T-helper 1 cell (primary cell): ENCODE results near the gene TBCD.
"Not testable (repeated sequence)": the region's sequence is repeated elsewhere in the genome, so short reads cannot be mapped to it uniquely, and the experiment has no call there.

ENCODE experiments used
- DNase-seq, 5 donors: peaks; one replicate each; pipeline ENCODE4 v3.0.0-alpha.2; 2012 to 2020

Gene TBCD

DNA sequence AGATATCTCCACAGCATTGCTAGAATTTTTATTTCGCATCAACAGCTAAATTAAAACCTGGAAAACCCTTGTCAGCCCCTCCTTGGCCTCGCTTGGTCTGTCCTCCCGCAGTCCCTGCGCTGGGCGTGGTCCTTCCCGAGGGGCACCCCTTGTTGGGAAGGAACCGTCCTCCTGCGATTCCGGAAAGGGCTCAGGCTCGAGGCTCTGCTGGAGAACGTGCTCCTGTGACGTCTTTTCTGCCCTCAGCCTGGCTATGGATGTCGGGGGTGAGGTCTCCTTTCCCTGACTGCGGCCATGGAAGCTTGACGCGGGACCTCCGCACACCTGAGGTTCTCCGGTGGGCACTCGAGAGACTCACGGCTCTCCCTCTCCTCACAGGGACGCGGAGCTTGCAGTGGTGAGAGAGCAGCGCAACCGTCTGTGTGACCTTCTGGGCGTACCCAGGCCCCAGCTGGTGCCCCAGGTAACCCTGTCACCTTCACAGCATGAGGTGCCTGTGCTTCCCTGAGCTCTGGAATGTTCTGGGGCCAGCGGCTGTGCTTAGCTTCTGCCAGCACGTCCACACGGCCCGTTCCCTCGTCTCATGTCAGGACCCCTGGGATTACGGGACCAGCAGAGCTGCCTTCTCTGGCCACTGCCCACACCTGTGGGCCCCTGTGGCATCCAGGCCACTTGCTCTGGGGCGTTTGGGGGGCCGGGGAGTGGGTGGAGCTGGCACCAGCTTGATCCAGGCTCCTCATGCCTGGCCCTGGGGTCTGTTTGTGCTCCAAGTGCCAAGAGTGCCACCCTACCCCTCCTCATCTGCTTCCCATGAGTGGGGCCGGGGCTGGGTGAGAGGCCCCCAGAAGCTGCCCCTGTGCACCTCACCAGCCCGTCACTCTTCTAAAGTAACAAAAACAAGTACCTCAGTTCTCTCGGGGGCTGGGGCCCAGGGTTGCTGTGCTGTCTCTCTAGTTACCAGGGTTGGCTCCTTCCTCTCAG is 189.4 kb downstream of the TBCD start:
- DNase-seq: no peak

DNA sequence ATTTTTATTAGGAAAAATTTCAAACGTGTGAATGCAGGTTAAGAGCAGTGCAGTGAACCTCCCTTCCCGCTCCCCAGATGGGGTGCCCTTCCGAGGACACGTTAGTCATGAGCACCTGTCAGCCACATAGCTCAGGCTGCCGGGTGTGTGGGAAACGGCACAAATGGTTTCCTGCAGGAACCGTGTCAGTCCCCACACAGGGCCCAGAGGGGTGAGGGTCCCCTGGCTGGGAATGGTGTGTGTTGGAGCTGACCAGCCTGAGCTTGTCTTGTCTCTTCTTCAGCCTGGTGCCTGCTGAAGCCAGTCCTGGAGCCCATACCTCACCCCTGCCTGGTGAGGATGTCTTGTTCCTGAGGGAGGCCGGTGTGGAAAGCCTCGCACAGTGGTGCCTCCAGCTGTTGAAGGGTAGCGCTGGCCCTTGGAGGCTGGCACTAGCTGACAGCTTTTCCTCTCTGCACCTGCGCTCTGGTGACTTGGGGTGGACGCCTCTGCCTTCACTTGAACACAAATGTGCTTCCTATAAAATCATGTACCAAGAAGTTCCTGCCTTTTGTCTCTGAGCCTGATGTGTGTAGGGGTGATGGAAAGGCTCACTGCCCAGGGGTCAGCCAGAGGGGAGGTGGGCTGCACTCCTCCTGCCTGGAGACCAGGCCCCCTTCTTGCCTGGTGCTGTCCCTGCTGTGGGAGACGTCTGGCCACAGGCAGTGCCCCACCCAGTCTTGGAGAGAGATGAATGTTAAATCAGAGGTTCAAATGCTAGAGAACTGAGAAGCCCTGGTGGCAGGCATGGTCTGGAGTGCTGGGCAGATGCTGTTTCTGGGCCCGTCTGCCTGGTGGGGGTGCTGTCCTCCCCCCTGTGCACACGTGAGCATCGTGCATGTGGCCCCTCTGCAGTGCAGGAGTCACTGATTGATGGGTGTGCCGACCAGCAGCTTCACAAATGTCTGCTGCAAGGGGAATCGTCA is 190.6 kb downstream of the TBCD start:
- DNase-seq: no peak

DNA sequence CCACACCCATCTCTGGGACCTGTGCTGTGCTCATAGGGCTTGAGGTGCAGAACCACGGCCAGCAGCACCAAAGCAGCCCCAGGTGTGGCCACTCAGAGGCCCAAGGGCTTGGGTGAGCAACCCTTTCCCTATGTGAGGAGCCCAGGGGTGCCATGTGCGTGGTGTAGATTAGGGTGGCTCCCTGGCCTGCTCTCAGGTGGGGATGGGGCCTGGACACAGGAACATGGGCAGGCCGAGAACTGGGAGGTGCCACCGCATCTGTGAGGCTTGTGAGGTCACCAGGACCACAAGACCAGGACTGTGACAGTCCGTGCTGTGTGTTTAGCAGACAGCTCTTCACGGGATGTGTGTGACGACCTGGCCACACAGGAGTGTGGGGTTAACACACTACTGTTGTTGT is 191.5 kb downstream of the TBCD start:
- DNase-seq: no peak

DNA sequence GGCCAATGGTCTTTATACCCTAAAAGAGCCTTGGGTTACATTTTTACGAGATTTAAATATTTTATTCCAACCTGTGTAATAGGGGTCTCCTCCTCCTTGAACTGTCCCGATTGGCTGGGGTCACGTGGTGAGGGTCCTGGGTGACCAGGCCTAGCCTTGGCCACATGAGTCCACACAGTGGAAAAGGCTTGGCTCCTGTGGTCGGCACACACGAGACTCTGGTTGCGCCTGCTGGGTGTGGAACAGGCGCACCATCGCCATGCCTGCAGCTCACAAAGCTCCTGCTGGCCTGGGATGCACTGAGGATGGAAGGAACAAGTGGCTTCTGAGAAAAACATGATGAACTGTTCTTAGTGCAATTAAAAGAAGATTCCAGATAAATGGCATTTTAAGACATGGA is 191.9 kb downstream of the TBCD start:
- no peak for DNase-seq

DNA sequence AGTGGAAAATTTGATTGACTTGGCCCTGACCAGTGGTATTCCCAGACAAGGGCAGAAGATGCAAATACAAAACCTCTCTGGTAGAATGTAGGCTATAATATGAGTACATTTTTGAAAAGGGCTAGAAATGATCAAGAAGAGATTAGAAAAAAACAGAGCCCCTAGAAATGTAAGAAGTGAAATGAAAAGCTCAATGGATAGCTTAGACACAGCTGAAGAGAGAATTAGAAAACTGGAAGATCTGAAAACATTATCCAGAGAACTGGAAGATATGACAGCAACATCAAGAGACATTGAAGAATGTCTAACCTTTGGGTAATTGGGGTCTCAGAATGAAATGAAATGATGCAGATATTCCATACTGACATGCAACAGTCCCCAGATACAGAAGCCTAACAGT is 193.1 kb downstream of the TBCD start:
- no peak for DNase-seq

DNA sequence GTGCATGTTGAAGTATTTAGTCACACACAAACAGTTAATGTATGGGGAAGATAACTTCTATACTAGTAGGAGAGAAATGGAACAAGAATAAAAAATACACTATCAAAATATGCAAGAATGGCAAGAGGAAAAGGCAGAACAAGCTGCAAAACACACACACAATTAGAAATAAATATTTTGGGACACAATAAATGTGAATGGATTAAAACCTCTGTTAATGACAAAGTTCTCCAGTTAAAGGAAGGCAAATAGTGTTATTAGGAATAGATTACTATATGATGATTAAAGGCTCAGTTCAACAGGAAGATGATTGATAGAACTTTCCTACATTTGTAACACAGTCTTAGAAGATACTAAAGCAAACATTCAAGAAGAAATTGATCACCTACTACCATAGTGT is 194.2 kb downstream of the TBCD start:
- DNase-seq: no peak

DNA sequence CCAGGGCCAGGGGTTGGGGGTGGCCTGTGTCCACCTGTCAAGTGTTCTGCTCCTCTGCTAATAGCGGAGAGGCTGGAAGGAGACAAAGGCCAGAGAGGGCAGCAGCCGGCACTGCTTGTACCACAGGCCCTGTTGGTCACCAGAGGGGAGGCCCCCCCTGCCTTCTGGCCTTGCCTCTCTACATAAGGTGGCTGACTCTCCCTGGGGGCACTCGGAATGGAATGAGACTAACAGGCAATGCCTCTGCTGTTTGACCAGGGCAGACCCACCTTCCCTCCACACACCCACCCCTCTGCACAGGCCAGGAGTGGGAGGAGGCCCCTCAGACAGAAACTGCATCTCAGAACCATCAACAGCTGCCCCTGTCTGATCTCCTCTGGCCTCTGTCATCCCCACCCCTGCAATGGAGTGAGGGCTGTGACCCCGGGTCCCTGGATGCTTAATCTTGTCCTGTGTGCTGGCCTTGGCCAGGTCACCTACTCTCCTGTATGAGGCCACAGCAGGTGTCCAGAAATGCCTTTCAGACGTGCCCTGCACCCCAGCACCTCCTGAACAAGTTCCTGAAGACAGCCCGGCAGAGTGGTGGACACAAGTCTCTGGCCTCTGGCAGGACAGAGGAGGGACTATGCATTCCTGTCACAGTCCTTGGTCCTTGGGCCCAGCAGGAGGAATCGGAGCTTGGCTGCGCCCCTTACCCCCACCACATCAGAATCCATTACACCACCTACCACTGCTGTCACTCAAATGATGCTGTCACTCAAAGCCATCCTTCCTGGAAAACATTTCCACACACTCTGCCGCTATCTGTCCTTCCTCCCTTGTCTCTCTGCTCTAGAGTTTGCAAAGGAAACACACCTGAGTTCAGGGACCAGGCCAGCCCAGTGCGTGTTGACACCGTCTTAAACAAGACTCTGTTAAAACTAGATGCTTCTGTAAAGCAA is 195.5 kb downstream of the TBCD start:
- DNase-seq: no peak

DNA sequence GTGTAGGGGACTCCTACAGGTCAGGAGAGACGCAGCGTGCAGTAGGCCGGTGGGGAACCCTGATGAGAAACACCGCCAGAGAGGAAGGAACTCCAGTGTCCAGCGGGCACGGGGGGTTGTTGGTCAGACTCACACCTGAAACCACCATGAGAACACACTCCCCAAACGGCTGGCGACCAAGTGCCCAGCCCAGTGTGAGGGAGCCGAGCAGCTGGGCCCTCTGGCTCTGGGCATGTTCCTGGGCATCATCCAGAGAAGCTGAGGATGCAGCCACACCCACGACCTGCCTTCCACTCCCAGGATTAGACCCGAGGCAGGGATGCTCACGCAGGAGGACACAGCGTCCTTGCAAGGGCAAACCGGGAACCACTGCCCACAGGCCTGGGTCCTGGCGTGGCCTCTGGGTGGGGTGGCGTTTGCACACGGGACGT is 196.2 kb downstream of the TBCD start:
- no peak for DNase-seq

DNA sequence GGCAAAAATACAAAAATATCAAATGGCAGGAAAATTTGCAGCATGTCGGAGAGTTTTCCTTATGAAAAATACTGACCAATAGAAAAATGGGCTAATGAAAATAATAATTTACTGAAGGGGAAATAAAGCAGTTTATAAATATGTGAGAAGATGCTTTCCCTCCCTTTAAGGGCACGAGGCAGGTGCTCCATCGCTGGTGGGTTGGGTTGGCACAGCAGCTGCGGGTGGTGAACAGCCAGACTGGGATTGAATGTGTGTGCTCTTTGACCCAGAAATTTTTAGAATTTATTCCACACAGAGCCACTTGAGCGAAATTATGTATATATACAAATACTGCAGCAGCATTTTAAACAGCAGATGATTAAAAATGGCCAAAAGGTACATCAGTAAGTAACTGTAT is 197.1 kb downstream of the TBCD start:
- DNase-seq: no peak

DNA sequence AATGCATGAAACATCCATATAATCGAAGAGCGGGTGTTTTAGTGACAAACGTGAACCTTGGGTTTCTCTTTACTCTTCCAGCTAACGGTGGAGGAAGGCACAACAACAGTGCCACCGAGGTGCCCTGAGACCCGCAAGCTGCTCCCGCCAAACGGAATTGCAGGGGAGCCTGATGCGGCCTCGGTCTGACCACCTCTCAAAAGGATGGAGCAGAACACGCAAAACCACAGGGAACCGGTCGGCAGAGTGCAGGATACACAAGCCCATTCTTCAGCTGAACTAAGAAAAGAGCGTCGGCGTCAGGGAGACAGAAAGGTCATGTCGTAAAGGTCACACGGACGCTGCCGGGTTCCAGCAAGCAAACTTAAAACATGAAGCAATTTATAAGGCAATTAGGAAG is 197.5 kb downstream of the TBCD start:
- DNase-seq: no peak

DNA sequence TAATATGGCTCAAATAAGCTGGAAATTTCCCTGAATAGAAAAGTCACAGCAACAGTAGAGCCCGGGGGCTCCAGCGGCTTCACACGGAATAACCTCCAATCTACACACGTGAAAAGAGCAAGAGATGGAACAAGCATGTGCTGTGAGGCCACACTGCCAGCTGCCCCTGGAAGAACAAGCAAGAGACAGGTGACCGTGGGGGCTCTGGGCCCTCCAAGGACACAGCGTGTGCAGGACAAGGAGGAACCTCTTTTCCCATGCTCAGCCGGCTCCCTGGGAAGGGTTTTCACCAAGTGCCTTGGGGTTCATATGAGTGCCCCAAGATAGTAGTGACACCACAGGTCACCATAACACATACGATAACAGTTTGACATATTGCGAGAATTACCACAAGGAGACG is 198.1 kb downstream of the TBCD start:
- no peak for DNase-seq

DNA sequence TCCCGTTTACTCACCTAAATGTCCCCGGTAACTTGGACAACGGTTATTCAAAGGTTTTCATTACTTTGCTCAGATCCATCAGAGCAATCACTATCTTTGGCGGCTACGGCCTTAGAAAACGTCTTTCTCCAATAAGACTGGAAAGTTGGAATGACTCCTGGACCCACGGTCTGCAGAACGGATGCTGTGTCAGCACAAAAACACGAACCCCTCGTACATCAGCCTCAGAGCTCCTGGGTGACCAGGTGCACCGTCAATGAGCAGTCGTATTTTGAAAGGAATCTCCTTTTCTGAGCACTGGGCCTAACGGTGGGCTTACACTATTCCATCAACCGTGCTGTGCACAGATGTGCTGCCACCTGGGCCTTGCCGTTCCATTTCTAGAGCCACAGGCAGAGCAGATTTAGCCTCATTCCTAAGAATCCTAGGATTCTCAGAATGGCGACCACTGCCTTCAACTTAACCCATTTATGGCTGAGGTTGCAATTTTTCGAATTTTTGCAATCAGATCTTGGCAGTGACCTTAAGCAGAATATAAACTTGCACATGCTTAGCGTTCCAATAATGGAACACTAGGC is 198.7 kb downstream of the TBCD start:
- no peak for DNase-seq

DNA sequence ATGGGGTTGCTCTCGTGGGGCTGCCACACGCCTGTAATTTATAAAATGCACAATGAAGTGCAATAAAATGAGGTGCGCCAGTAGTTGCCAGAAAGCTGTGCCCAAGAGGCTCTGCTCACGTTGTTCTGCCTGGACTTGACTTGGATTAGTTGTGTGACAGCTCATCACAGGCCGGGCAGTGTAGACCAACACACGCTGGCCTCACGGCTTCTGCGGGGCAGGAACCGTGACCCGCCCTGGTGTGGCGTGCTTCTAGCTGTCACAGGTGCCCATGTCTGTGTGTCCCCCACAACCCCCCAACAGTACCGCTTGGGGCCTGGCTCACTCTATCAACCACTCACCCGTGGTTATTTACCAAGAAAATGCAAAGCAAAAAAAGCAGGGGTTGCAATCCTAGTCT is 200.2 kb downstream of the TBCD start:
- no peak for DNase-seq

DNA sequence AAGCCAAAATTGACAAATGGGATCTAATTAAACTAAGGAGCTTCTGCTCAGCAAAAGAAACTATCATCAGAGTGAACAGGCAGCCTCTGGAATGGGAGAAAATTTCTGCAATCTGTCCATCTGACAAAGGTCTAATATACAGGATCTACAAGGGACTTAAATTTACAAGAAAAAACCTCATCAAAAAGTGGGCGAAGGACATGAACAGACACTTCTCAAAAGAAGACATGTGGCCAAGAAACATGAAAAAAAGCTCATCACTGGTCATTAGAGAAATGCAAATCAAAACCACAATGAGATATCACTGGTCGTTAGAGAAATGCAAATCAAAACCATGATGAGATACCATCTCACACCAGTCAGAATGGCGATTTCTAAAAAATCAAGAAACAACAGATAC is 203.2 kb downstream of the TBCD start:
- not testable (repeated sequence) for DNase-seq

DNA sequence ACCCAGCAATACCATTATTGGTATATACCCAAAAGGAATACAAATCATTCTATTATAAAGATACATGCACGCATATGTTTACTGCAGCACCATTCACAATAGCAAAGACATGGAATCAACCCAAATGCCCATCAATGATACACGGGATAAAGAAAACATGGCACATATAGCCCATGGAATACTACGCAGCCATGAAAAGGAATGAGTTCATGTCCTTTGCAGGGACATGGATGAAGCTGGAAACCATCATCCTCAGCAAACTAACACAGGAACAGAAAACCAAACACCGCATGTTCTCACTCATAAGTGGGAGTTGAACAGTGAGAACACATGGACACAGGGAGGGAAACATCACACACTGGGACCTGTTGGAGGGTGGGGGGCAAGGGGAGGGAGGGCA is 203.8 kb downstream of the TBCD start:
- DNase-seq: not testable (repeated sequence)

DNA sequence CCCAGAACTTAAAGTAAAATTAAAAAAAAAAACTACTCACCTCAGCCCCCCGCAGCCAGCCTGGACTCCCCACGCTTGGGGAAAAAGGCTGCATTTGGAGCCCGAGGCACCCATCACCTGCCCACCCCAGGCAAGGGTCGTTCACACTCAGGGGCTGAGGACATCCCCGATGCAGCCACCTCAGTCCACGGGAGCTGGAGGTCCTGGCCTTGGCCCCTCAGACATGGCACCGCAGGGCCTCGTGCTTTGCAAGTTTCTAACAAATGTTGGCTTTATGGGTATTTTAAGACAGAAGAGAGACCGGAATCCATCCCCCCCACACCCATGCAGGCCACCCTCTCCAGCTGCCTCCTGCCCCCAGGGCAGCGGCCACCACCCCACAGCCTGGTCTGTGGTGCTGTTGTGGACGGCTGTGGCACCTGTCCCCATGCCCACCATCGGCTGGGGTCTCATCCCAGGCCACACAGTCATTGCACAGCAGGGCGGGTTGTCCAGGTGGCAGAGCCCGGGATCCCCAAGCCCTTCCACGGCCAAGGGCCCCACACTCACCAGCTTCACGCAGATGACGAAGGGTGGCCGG is 204.4 kb downstream of the TBCD start:
- DNase-seq: no peak

DNA sequence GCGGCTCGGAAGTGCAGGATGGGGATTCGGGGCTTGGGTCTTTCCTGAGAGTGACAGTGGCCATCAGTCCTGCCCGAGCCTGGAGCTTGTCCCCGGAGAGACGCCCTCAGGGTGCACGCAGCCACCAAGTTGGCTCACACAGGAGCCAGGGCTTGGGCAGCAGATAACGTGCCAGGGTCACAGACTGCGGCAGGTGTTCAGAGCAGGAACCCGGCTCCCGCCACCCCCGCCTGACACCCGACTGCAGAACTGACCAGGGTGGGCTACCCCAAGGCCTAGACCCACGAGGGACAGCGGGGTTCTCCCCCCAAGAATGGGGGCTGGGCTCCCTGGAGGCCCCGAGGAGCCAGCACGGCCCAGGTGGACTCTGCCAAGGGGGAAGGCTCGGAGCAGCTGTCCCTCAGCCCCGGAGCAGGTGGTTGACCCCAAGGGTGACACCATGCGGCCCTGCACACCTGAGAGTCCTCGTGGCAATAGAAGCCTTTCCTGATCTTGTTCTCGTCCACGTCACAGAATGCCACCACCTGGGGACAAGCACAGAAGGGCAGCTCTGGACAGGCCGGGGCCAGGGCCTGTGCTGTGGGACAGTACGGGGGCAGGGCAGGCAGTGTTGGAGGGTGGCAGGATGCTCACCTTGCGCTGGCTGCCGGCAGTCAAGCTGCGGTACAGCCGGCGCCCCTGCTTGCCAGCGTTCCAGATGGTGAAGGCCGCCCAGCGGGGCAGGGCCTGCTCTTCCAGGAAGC is 205.0 kb downstream of the TBCD start:
- DNase-seq: no peak

DNA sequence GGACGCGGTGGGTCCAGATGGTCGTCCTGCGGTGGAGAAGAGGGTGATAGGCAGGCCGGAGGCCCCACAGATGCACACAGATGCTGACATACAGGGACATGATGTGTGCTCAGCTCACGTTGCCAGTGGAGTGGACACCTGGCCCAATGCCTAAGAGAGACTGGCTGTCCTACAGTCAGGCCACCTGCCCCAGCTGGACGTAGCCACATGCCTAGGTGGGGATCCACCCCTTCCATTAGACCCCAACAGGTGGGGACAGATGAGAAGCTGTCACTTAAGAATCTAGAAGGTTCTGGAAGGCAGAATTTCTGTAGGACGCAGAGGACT is 205.6 kb downstream of the TBCD start:
- DNase-seq: no peak

DNA sequence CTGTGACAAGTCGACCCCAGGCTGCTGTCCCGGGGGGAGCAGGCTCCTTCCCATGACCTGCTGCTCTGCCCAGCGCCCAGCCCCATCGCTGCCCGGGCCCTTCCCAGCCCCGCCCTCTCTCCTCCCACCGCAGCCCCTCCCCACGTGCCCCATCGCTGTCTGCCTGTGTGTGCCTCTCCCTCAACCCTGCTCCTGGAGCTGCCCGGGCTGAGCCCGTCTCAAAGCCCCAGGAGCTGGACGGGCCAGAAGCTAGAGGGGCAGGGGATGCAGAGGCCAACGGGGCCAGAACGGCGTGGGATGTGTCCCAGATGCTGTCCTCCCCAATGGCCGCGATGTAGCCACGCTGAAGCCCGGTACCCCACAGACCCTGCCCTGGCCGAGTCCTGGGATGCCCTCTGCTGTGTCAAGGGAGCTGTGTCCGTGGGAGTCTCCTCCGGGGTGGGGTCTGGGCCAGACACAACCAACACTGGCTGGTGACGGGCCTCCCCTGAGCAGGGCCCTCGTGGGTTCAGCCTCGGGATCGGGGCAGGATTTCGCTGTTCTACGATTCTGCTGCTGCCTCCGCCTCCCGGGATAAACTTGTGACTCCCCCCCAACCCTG is 206.2 kb downstream of the TBCD start:
- no peak for DNase-seq

DNA sequence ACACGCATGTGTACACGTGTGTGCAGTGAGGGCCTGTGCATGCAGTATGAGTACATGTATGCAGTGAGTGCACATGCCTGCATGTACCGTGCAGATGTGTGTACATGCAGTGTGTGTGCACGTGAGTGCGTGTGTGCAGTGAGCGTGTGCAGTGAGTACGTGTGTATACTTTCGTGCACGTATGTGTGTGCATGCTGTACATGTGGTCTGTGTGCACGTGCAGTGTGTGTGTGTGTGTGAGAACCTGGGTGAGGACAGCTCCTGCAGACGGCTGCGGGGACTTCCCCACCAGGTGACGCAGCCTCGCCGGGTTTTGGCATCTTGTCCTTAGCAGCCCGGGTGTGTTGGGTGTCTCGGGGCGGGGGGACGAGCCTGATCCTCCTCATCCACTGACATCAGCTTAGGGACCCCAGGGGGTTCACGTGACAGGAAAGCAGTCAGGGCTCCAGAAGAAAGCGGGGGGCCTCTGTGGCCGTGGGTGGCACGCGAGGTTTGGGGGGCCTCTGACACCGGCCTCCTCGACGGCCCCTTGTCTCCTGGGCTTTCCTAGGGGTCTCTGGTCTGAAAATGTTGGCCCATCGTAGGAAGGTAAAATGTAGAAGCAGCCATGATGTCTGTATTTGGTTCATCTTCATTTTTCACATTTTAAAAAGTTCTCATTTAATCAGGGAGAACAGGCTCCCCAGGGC is 207.5 kb downstream of the TBCD start:
- no peak for DNase-seq
